H1 (cell line): ENCODE data around the gene CFAP141. TPM values are rescaled to one million over a fixed set of nuclear protein-coding genes. Genes with fewer than 3 reads are reported as not detected.
A peak's percentile ranks its signal among the peaks of the same experiment; 100 is the strongest.

Source experiments
- CTCF ChIA-PET: fragments of 300-600 bp; sonication (Branson Sonifier 250); formaldehyde crosslinking; loops from one replicate; lab custom pipeline; 2021; ENCODE audit not compliant: partially characterized antibody; lab: Charles Lee
- POLR2A ChIA-PET: fragments of 300-600 bp; sonication (Branson Sonifier 250); formaldehyde crosslinking; loops from one replicate; lab custom pipeline; 2021; ENCODE audit warnings: inconsistent platforms; ENCODE audit not compliant: partially characterized antibody; lab: Charles Lee
- DNase-seq, 2 experiments: peaks; one replicate each; pipeline versions ENCODE4 v3.0.0 to v3.0.0-alpha.2; 2010 to 2022; ENCODE audit warnings: low spot score in 2 of 2, low read depth in 1 of 2, mixed read lengths in 1 of 2
- FAIRE-seq: peaks from 2 replicates; lab custom pipeline; 2011; peaks lifted over from hg19 to GRCh38; lab: Jason Lieb, UNC
- H2AFZ ChIP-seq: 2 replicates; pipeline ENCODE4 v1.8.1; 2012; ENCODE audit warnings: low read length, inconsistent platforms
- H2AK5ac ChIP-seq: 2 replicates; pipeline ENCODE4 v1.6.1; 2013; ENCODE audit warnings: low read depth, low read length
- H2BK120ac ChIP-seq: replicated peaks from 2 replicates; pipeline ENCODE3; 2013; ENCODE audit warnings: low read depth, low read length, inconsistent platforms
- H2BK12ac ChIP-seq: 2 replicates; pipeline ENCODE4 v1.6.1; 2013; ENCODE audit warnings: low read depth, low read length
- H2BK15ac ChIP-seq: 2 replicates; pipeline ENCODE4 v1.6.1; 2013; ENCODE audit warnings: low read length
- H2BK20ac ChIP-seq: 2 replicates; pipeline ENCODE4 v1.6.1; 2013; ENCODE audit warnings: low read length
- H2BK5ac ChIP-seq: 2 replicates; pipeline ENCODE4 v1.6.1; 2013; ENCODE audit warnings: low read depth, low read length
- H3K14ac ChIP-seq: 2 replicates; pipeline ENCODE4 v1.6.1; 2013; ENCODE audit warnings: inconsistent platforms; ENCODE audit not compliant: insufficient read length
- H3K18ac ChIP-seq: 2 replicates; pipeline ENCODE4 v1.6.1; 2013; ENCODE audit warnings: low read length; ENCODE audit errors: extremely low read depth
- H3K23ac ChIP-seq: 2 replicates; pipeline ENCODE4 v1.6.1; 2013; ENCODE audit warnings: inconsistent platforms; ENCODE audit not compliant: insufficient read length
- H3K23me2 ChIP-seq: 2 replicates; pipeline ENCODE4 v1.6.1; 2013; ENCODE audit warnings: low read depth, low read length
- H3K27ac ChIP-seq: 2 replicates; pipeline ENCODE4 v1.6.1; 2011; ENCODE audit warnings: low read depth, low read length, inconsistent platforms
- H3K27me3 ChIP-seq, 4 experiments: replicated peaks in 1 of 4; 1 replicate in 1 of 4; 2 replicates in 3 of 4; pipeline versions ENCODE4 v1.6.1 to v1.8.1; 2011 to 2013; ENCODE audit warnings: low read length in 3 of 4, mild to moderate bottlenecking in 3 of 4, inconsistent platforms in 2 of 4, mixed read lengths in 2 of 4, moderate library complexity in 1 of 4; ENCODE audit not compliant: control insufficient read depth in 3 of 4, insufficient read depth in 3 of 4; ENCODE audit errors: extremely low read depth in 1 of 4
- H3K36me3 ChIP-seq, 4 experiments: 2 replicates each; pipeline versions ENCODE4 v1.6.1 to v1.8.1; 2011 to 2013; ENCODE audit warnings: mild to moderate bottlenecking in 4 of 4, low read length in 3 of 4, moderate library complexity in 2 of 4, control low read depth in 1 of 4, inconsistent platforms in 1 of 4; ENCODE audit not compliant: insufficient read depth in 4 of 4, control insufficient read depth in 2 of 4
- H3K4ac ChIP-seq: replicated peaks from 2 replicates; pipeline ENCODE3; 2013; ENCODE audit warnings: low read length, low read depth, mixed read lengths, inconsistent platforms; ENCODE audit not compliant: insufficient read length
- H3K4me1 ChIP-seq, 4 experiments: replicated peaks in 1 of 4; 1 replicate in 1 of 4; 2 replicates in 3 of 4; pipeline versions ENCODE4 v1.6.1 to v1.8.1; 2011 to 2013; ENCODE audit warnings: low read length in 3 of 4, inconsistent platforms in 2 of 4, mixed read lengths in 1 of 4; ENCODE audit not compliant: insufficient read depth in 4 of 4, control insufficient read depth in 3 of 4
- H3K4me2 ChIP-seq, 2 experiments: 2 replicates each; pipeline versions ENCODE4 v1.6.1 to v1.8.1; 2011 to 2013; ENCODE audit warnings: low read depth in 2 of 2, low read length in 2 of 2, control low read depth in 1 of 2, inconsistent platforms in 1 of 2, mild to moderate bottlenecking in 1 of 2; ENCODE audit not compliant: insufficient read depth in 1 of 2
- H3K4me3 ChIP-seq, 4 experiments: fragments of 200-600, 300-600 bp in 1 of 4; sonication (generic), shearing (Covaris generic), sonication (Bioruptor Twin) in 1 of 4; 2 replicates each; pipeline versions ENCODE4 v1.5.1 to v1.8.1; 2011 to 2016; ENCODE audit warnings: low read length in 4 of 4, low read depth in 3 of 4, control low read depth in 2 of 4, inconsistent platforms in 2 of 4, mild to moderate bottlenecking in 2 of 4, mixed read lengths in 1 of 4, moderate library complexity in 1 of 4; ENCODE audit not compliant: insufficient read depth in 2 of 4; ENCODE audit errors: extremely low read depth in 1 of 4
- H3K56ac ChIP-seq: replicated peaks from 2 replicates; pipeline ENCODE3; 2013; ENCODE audit warnings: low read depth, mild to moderate bottlenecking, mixed read lengths, low read length, inconsistent platforms; ENCODE audit not compliant: insufficient read length
- H3K79me1 ChIP-seq: 2 replicates; pipeline ENCODE4 v1.6.1; 2013; ENCODE audit warnings: low read depth, low read length, control low read depth
- H3K79me2 ChIP-seq, 2 experiments: 2 replicates each; pipeline versions ENCODE4 v1.6.1 to v1.8.1; 2012 to 2013; ENCODE audit warnings: low read length in 2 of 2, mild to moderate bottlenecking in 2 of 2, inconsistent platforms in 1 of 2; ENCODE audit not compliant: insufficient read depth in 2 of 2, control insufficient read depth in 1 of 2
- H3K9ac ChIP-seq, 4 experiments: replicated peaks in 1 of 4; 1 replicate in 1 of 4; 2 replicates in 3 of 4; pipeline versions ENCODE4 v1.6.1 to v1.8.1; 2011 to 2013; ENCODE audit warnings: low read depth in 3 of 4, low read length in 3 of 4, control low read depth in 2 of 4, mild to moderate bottlenecking in 2 of 4, moderate library complexity in 2 of 4, inconsistent platforms in 1 of 4; ENCODE audit errors: extremely low read depth in 1 of 4
- H3K9me3 ChIP-seq, 2 experiments: 2 replicates each; pipeline versions ENCODE4 v1.6.1 to v1.8.1; 2012 to 2013; ENCODE audit warnings: mild to moderate bottlenecking in 2 of 2, moderate library complexity in 2 of 2, control low read depth in 1 of 2, inconsistent platforms in 1 of 2, low read depth in 1 of 2, low read length in 1 of 2, mixed read lengths in 1 of 2; ENCODE audit not compliant: insufficient read depth in 2 of 2
- H4K20me1 ChIP-seq, 2 experiments: replicated peaks in 1 of 2; 2 replicates each; pipeline versions ENCODE3 to v1.8.1; 2011 to 2013; ENCODE audit warnings: inconsistent platforms in 2 of 2, low read length in 2 of 2, mild to moderate bottlenecking in 1 of 2; ENCODE audit not compliant: insufficient read depth in 2 of 2, control insufficient read depth in 1 of 2
- H4K5ac ChIP-seq: 2 replicates; pipeline ENCODE4 v1.6.1; 2013; ENCODE audit warnings: low read length, low read depth, mixed read lengths, inconsistent platforms; ENCODE audit not compliant: insufficient read length
- H4K8ac ChIP-seq: 2 replicates; pipeline ENCODE4 v1.8.0; 2013; ENCODE audit warnings: mild to moderate bottlenecking, moderate library complexity, low read length, inconsistent platforms; ENCODE audit not compliant: insufficient read depth; ENCODE audit errors: extremely low read depth
- H4K91ac ChIP-seq: replicated peaks from 2 replicates; pipeline ENCODE3; 2013; ENCODE audit warnings: low read length, mixed read lengths, inconsistent platforms; ENCODE audit not compliant: insufficient read length
- HDAC6 ChIP-seq: IDR thresholded peaks from one replicate; pipeline ENCODE4 v1.7.1; 2012; ENCODE audit warnings: low read depth, mild to moderate bottlenecking, inconsistent platforms, low read length, moderate library complexity
- TCF12 ChIP-seq: IDR thresholded peaks from 2 replicates; pipeline ENCODE4 v1.6.1; 2011; ENCODE audit warnings: low read depth, mild to moderate bottlenecking, low read length
- TEAD4 ChIP-seq: IDR thresholded peaks from 2 replicates; pipeline ENCODE4 v1.6.1; 2012; ENCODE audit warnings: low read depth, low read length, inconsistent platforms, mixed read lengths
- whole genome bisulfite sequencing, 2 experiments: shearing (Covaris generic) in 1 of 2; methylation state at CpG; one replicate each; pipeline versions ENCODE4 v1.1.6 to v1.1.7; 2013 to 2015; ENCODE audit warnings: low lambda C conversion rate in 2 of 2, mixed read lengths in 2 of 2, inconsistent platforms in 1 of 2, low coverage in 1 of 2, missing lambda C conversion rate in 1 of 2; ENCODE audit not compliant: insufficient replicate concordance in 2 of 2, insufficient coverage in 1 of 2, insufficient read length in 1 of 2; ENCODE audit errors: extremely low coverage in 1 of 2, missing lambda C conversion rate in 1 of 2; 5-methylcytosine and 5-hydroxymethylcytosine counted together
- polyA plus RNA-seq, 7 experiments: library from polyadenylated mRNA; depleted of rRNA in 3 of 7; stranded (reverse) in 5 of 7; unstranded in 2 of 7; fragments of >200 nt in 5 of 7; fragments of 200-250 nt in 2 of 7; gene quantifications; 1 replicate in 5 of 7; 2 replicates in 1 of 7; 4 replicates in 1 of 7; pipeline versions ENCODE4 v1.2.1 to v1.2.3, GENCODE V29; 2011 to 2013; ENCODE audit warnings: missing spikeins in 2 of 7, mixed read lengths in 2 of 7
- total RNA-seq: library from RNA; stranded (reverse); fragmentation: NEBNext Ultra II Directional; extraction: Animal tissue kit (Norgen Biotek cat#: 25700); gene quantifications from 2 replicates; pipeline ENCODE4 v1.2.1, GENCODE V29; 2021

CFAP141 gene
- total and polyA plus RNA-seq, 2 of the 8 experiments (the other 6 are each of a cell fraction or from before 2014, with no cell fraction given), result not detected

DNA sequence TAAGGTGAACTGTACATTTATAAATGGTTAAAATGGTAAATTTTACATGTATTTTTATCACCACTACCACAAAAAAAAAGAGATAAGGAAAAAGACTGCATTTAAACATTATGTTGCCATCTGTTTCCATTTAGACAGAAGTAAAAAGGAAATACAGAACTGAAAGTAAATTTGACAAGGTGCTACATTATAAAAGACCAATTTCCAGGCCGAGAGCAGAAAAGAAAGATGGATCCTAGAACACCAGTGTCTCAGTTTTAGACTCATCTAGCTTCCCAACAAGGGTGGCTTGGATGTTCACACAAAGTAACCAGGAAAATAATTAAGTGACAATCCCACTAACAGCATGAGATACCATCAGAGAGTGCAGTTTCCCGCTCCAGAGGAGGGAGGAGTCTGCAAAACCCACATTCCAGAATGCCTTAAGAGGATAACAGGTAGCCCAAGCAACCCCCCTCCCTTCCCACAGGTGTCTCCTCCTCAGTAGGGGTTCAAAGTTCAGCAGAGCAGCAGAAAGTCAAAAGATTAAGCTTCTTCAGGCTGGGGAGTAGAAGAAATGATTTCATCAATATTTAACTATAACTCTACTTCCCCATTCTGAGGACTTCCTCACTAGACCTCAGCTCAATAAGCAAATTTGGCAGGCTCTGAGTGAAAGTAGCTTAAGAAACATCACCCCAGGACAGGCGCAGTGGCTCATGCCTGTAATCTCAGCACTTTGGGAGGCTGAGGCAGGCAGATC is 26.0 kb downstream of the CFAP141 start:
- no peak overlapping the region for H3K18ac ChIP-seq
- FAIRE-seq (no peak), DNase-seq (no peak)
- H3K56ac ChIP-seq, result no peak overlapping the region
- H3K14ac ChIP-seq, result no peak overlapping the region
- H2BK15ac ChIP-seq, result no peak overlapping the region
- H2BK20ac ChIP-seq, result no peak overlapping the region
- H3K9me3 ChIP-seq, result no peaks in the 10 kb centered on the region
- H3K4me3 ChIP-seq, result peak overlapping the region in 2 of 4 experiments; percentile 7 to 44; a peak in 4 of 8 replicates
- ChIA-PET POLR2A (interaction anchor here (0.7 to 11.3 kb wide), 25 partner anchors 8 to 248 kb away, joined by 3 to 107 read pairs (median 4); partner anchors contain the start of genes NUP210L, RPS27, SLC39A1 and TPM3), CTCF (interaction anchor here (0.6 to 1.2 kb wide), 4 partner anchors 19 to 39 kb away, joined by 3 to 5 read pairs (median 3); no protein-coding TSS in a partner anchor)
- H3K23ac ChIP-seq, result no peak overlapping the region
- H4K91ac ChIP-seq, result no peak overlapping the region
- peak overlapping the region; percentile 59 to 83 for H3K4me2 ChIP-seq
- 0 out of 2 replicates have a peak overlapping the region, but pooled peaks have one; percentile 25 for H3K27ac ChIP-seq
- peak; percentile 78; the same call in 1 of the 2 replicates for TF ChIP-seq TCF12
- peak; percentile 69 for TF ChIP-seq TEAD4
- no peak for TF ChIP-seq HDAC6
- no peak overlapping the region for H2BK120ac ChIP-seq
- no peaks in the 10 kb centered on the region for H3K27me3 ChIP-seq
- H2BK12ac ChIP-seq, result no peak overlapping the region; the same call in 1 of the 2 replicates
- H4K8ac ChIP-seq, result no peak overlapping the region
- H3K4ac ChIP-seq, result no peak overlapping the region
- H4K5ac ChIP-seq, result no peak overlapping the region
- no peak overlapping the region for H2AK5ac ChIP-seq
- H2BK5ac ChIP-seq, result no peak overlapping the region
- H2AFZ ChIP-seq, result no peak overlapping the region
- H3K4me1 ChIP-seq, result peaks cover 10 to 17% (median 14%) of the 10 kb centered on the region in 4 experiments
- peaks cover 21% of the 10 kb centered on the region for H3K79me1 ChIP-seq
- peaks cover 65 to 78% of the 10 kb centered on the region in 2 experiments for H3K79me2 ChIP-seq
- H3K23me2 ChIP-seq, result peaks cover 7% of the 10 kb centered on the region; the same call in 1 of the 2 replicates
- peaks cover 4 to 24% (median 13%) of the 10 kb centered on the region in 4 experiments for H3K36me3 ChIP-seq
- H3K9ac ChIP-seq, result peak overlapping the region in 2 of 4 experiments; percentile 1 to 39; a peak in 1 of 7 replicates
- WGBS, 2 experiments, result 65% methylated on average over 3 of the region's 3 CpGs; no CpG with 5 or more reads in 1 of the 2 experiments
- peaks cover 31 to 34% of the 10 kb centered on the region in 2 experiments for H4K20me1 ChIP-seq
